Measurements from ENCODE around the gene ECE1. TPM values are rescaled to one million over a fixed set of nuclear protein-coding genes. Genes with fewer than 3 reads are reported as not detected.
"Not testable (repeated sequence)": the region's sequence is repeated elsewhere in the genome, so short reads cannot be mapped to it uniquely, and the experiment has no call there.

Gene ECE1
- total RNA-seq, 1 experiment from 2014 or later, result 50.4 TPM

- in situ Hi-C loops (cut with HindIII; ENCODE audit: low sequenced_read_pairs), result no loop called here
- DNase-seq (ENCODE audit: low spot score), result no peak
Observed at GRCh38 chr1:21295545-21295944, 5.3 kb upstream of the ECE1 start.

DNA sequence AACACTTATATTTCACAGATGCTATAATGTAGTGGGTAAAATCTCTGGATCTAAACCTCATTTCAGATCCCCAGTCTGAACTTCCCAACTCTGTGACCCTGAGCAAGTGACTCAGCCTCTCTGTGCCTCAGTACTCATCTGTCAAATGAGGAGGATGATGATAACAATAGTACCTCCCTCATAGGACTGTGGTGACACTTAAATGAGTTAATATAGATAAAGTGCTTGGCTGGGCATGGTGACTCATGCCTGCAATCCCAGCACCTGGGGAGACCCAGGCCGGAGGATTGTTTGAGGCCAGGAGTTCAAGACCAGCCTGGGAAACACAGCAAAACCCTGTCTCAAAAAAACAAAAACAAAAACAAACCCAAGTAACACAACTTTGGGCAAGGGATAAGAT is 4.7 kb upstream of the ECE1 start:
- in situ Hi-C loops (cut with HindIII; ENCODE audit: low sequenced_read_pairs), result no loop called here
- no peak for DNase-seq (ENCODE audit: low spot score)

- in situ Hi-C loops (cut with HindIII; ENCODE audit: low sequenced_read_pairs), result no loop called here
- no peak for DNase-seq (ENCODE audit: low spot score)
Observed at GRCh38 chr1:21294266-21294989, 4.2 kb upstream of the ECE1 start.

DNA sequence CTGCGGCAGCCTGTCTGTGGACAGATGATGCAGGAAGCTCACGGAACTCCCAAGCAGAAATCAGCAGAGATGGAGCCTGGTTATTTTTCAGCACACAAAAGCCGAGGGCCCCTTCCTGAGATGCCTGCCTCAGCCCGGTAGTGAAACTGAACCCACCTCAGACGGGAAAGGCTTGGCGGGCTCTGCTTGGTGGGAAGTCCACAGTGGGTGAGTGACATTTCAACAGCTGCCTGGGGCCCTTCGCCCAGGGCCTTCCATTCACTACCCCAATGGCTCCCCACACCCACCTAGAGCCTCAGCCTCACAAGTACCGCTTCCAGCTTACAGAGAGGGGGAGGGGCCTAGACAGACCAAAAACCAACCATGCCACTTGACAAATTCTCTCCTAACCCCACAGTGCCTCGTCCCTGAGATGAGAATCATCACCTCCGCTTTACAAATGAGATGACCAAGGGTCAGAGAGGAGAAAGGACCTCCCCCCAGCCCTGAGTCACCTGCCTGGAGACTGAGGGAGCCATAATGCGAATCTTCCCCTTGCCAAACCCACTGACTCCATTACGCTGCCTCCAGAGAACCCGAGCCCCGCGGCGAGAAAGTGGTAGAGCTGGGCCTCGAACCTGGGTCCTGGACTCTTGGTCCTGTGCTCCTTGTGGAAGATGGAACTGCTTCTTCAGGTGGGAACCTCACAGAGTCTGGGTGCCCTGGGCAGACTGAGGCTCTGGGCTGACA is 3.4 kb upstream of the ECE1 start:
- in situ Hi-C loops (cut with HindIII; ENCODE audit: low sequenced_read_pairs), result no loop called here
- no peak for DNase-seq (ENCODE audit: low spot score)

- in situ Hi-C loops (cut with HindIII; ENCODE audit: low sequenced_read_pairs), result no loop called here
- DNase-seq (ENCODE audit: low spot score), result no peak
Observed at GRCh38 chr1:21292984-21293536, 2.8 kb upstream of the ECE1 start.

- in situ Hi-C loops (cut with HindIII; ENCODE audit: low sequenced_read_pairs), result no loop called here
- DNase-seq (ENCODE audit: low spot score), result no peak
Observed at GRCh38 chr1:21292503-21292983, 2.3 kb upstream of the ECE1 start.

GRCh38 chr1:21291964-21292363 is 1.7 kb upstream of the ECE1 start:
- in situ Hi-C loops (cut with HindIII; ENCODE audit: low sequenced_read_pairs), result no loop called here
- DNase-seq (ENCODE audit: low spot score), result no peak

GRCh38 chr1:21291184-21291583 is 921 bp upstream of the ECE1 start:
- in situ Hi-C loops (cut with HindIII; ENCODE audit: low sequenced_read_pairs), result no loop called here

DNA sequence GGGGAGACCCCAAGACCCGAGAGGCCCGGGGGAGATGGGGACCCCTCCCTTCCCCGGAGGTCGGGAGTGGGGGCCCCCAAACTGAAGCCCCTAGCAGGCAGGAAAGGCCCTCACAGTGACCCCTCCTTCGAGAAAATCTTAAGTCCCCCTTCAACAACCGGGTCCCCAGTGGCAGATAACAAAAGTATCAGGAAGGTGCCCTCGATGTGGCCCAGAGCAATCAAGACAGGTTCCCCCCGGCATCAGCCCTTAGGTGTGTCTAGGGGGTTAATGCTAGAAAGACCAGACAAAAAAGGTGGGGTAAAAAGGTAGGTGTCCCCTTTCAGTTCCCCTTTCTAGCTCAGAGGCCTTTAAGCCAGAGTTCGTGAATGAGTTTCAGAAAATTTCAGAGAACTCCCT is 282 bp upstream of the ECE1 start:
- in situ Hi-C loops (cut with HindIII; ENCODE audit: low sequenced_read_pairs), result no loop called here
- DNase-seq (ENCODE audit: low spot score), result no peak

More at GRCh38 chr1:21291184-21291583, 921 bp upstream of the ECE1 start:
- DNase-seq (ENCODE audit: low spot score), result no peak

DNA sequence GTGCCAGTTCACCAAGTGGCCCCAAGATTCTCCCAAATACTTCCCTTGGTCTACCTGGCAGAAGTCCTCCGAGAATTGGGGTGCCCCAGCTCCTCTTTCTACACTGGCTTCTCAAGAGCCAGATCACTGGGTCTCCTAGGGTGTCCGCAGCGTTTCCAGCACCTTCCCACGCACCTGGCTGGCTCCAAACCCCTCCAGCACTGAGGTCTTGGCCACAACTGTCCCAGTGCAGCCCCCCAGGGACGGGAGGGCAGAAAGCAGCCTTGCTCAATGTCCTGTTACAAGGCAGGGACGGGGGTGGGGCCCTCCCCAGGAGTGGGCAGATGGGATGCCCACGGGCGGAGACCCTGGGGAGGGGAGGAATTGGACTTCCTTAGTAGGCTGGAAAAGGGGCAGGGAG is 1.1 kb downstream of the ECE1 start:
- DNase-seq (ENCODE audit: low spot score), result no peak
- in situ Hi-C loops (cut with HindIII; ENCODE audit: low sequenced_read_pairs), result no loop called here

- no peak for DNase-seq (ENCODE audit: low spot score)
- in situ Hi-C loops (cut with HindIII; ENCODE audit: low sequenced_read_pairs), result no loop called here
Observed at GRCh38 chr1:21287905-21288514, 2.3 kb downstream of the ECE1 start.

GRCh38 chr1:21285386-21285785 is 4.9 kb downstream of the ECE1 start:
- in situ Hi-C loops (cut with HindIII; ENCODE audit: low sequenced_read_pairs); DNase-seq (ENCODE audit: low spot score): not testable (repeated sequence)

DNA sequence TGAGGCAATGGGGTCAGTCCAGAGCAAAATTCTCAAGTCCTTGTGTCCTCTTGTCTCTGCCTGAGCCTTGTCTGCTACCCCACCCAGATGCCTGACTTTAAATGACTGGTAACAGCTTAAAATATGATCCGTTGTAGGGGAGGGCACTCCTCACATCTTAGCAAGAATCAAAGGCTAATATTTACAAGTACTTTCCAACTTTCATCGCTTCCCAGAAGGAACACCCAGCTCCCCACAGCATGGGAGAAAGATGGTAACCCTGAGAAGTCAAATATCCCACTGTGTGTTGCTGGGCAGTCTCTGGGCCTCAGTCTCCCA is 5.2 kb downstream of the ECE1 start:
- no peak for DNase-seq (ENCODE audit: low spot score)
- in situ Hi-C loops (cut with HindIII; ENCODE audit: low sequenced_read_pairs), result no loop called here

GRCh38 chr1:21284206-21285054 is 5.8 kb downstream of the ECE1 start:
- in situ Hi-C loops (cut with HindIII; ENCODE audit: low sequenced_read_pairs), result no loop called here
- DNase-seq (ENCODE audit: low spot score), result no peak

- in situ Hi-C loops (cut with HindIII; ENCODE audit: low sequenced_read_pairs), result no loop called here
- DNase-seq (ENCODE audit: low spot score), result no peak
Observed at GRCh38 chr1:21283524-21283923, 6.7 kb downstream of the ECE1 start.

GRCh38 chr1:21282020-21282419 is 8.2 kb downstream of the ECE1 start:
- in situ Hi-C loops (cut with HindIII; ENCODE audit: low sequenced_read_pairs); DNase-seq (ENCODE audit: low spot score): not testable (repeated sequence)

- in situ Hi-C loops (cut with HindIII; ENCODE audit: low sequenced_read_pairs), result no loop called here
- DNase-seq (ENCODE audit: low spot score), result no peak
Observed at GRCh38 chr1:21280482-21280881, 9.8 kb downstream of the ECE1 start.

DNA sequence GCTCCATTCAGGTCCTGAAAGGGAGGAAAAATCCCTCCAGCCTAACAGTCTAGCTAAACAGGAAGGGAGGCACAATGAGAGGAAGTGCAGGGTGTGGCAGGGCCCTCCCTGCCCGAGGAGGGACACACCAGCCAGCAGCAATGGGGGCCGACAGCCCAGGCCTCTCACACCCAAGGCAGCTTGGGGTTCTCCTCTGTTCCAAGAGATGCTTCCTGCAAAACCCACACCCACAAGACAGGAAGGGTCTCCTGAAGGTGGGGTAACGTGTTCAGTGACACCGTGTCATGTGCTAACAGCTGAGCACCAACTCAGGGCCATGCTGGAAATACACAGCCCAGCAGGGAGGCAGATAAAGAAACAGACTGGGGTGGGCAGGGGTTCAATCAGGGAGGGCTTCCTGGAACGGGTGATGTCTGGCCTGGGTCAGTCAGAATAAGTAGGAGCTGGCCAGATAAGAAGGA is 10.2 kb downstream of the ECE1 start:
- in situ Hi-C loops (cut with HindIII; ENCODE audit: low sequenced_read_pairs), result no loop called here
- no peak for DNase-seq (ENCODE audit: low spot score)

All from G401 (cell line).